Spinal cord (tissue), 10 donors: Measurements from ENCODE around the gene NDUFAF8. TPM values are rescaled to one million over a fixed set of nuclear protein-coding genes. Genes with fewer than 3 reads are reported as not detected.

Source experiments
- DNase-seq, 6 donors: peaks; one replicate each; pipeline versions ENCODE4 v3.0.0 to v3.0.0-alpha.2; 2013 to 2015; ENCODE audit warnings: low spot score in 6 of 6, low read depth in 4 of 6
- H3K27ac ChIP-seq: one replicate; pipeline ENCODE4 v1.5.1; 2013; ENCODE audit warnings: low read depth, low read length, control low read depth
- H3K27me3 ChIP-seq: one replicate; pipeline ENCODE4 v1.6.1; 2013; ENCODE audit warnings: low read length; ENCODE audit not compliant: control insufficient read depth, insufficient read depth
- H3K36me3 ChIP-seq: one replicate; pipeline ENCODE4 v1.6.1; 2013; ENCODE audit warnings: low read length; ENCODE audit not compliant: control insufficient read depth, insufficient read depth
- H3K4me1 ChIP-seq: one replicate; pipeline ENCODE4 v1.6.1; 2013; ENCODE audit warnings: low read length; ENCODE audit not compliant: control insufficient read depth, insufficient read depth
- H3K4me3 ChIP-seq: one replicate; pipeline ENCODE4 v1.5.1; 2013; ENCODE audit warnings: low read depth, low read length, control low read depth
- H3K9me3 ChIP-seq: one replicate; pipeline ENCODE4 v1.6.1; 2013; ENCODE audit warnings: low read length; ENCODE audit not compliant: control insufficient read depth, insufficient read depth
- WGBS: methylation state at CpG from one replicate; pipeline ENCODE4 v1.1.5; 2013; ENCODE audit warnings: missing lambda C conversion rate; ENCODE audit not compliant: insufficient coverage; 5-methylcytosine and 5-hydroxymethylcytosine counted together
- polyA plus RNA-seq, 2 donors: library from polyadenylated mRNA; unstranded; fragments of 120-200 nt; gene quantifications; one replicate each; pipeline ENCODE4 v1.2.1, GENCODE V29; 2013; ENCODE audit not compliant: insufficient read length in 2 of 2
- total RNA-seq, 2 donors: library from RNA; depleted of rRNA in 1 of 2; stranded (reverse); fragments of 120-200 nt in 1 of 2; fragments of >200 nt in 1 of 2; gene quantifications; one replicate each; pipeline versions ENCODE4 v1.2.3 to v1.2.4, GENCODE V29; 2013 to 2014
- donor health status: healthy.

Gene NDUFAF8
- total and polyA plus RNA-seq, 4 donors, result 9.4 to 87.6 (median 73.9) TPM

DNA sequence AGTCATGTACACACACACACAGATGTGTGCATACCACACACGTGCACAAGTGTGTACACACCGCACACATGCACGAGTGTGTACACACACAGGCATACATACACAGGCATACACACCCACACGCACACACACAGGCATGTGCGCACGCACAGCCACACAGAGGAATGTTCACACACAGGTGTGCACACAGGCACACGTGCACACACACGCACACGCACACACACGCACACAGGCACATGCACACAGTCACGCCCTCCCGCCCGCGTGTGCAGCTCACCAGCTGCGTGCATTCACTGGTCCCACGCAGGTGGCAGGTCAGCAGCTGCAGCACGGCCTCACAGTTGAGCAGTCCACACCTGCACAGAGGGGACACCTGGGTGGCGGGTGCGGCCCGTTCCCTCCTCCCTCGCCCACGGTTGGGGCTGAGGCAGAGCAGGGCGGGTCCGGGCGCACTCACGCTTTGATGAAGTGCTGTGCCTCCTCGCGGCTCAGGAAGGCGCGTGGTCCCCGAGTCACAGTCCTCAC lies 7.9 kb upstream of the NDUFAF8 start:
- Histone ChIP-seq H3K4me3 (no peak overlapping the region), H3K27ac (no peak overlapping the region), H3K27me3 (no peaks in the 10 kb centered on the region), H3K36me3 (peaks cover 78% of the 10 kb centered on the region), H3K4me1 (no peaks in the 10 kb centered on the region), H3K9me3 (no peaks in the 10 kb centered on the region)
- DNase-seq, result no peak
- 93% methylated on average over 31 of the region's 31 CpGs for WGBS

GRCh38 chr17:81231766-81232581 lies 7.1 kb upstream of the NDUFAF8 start:
- DNase-seq, result no peak
- H3K27ac ChIP-seq, result no peak overlapping the region
- H3K4me1 ChIP-seq, result peaks cover 5% of the 10 kb centered on the region
- no peaks in the 10 kb centered on the region for H3K27me3 ChIP-seq
- no peak overlapping the region for H3K4me3 ChIP-seq
- H3K36me3 ChIP-seq, result peaks cover 86% of the 10 kb centered on the region
- WGBS, result 95% methylated on average over 43 of the region's 43 CpGs
- H3K9me3 ChIP-seq, result no peaks in the 10 kb centered on the region

GRCh38 chr17:81232616-81233241 lies 6.4 kb upstream of the NDUFAF8 start:
- peaks cover 92% of the 10 kb centered on the region for H3K36me3 ChIP-seq
- H3K4me1 ChIP-seq, result peaks cover 12% of the 10 kb centered on the region
- 96% methylated on average over 17 of the region's 19 CpGs for WGBS
- H3K27me3 ChIP-seq, result no peaks in the 10 kb centered on the region
- DNase-seq, result no peak
- no peak overlapping the region for H3K27ac ChIP-seq
- H3K4me3 ChIP-seq, result no peak overlapping the region
- no peaks in the 10 kb centered on the region for H3K9me3 ChIP-seq

DNA sequence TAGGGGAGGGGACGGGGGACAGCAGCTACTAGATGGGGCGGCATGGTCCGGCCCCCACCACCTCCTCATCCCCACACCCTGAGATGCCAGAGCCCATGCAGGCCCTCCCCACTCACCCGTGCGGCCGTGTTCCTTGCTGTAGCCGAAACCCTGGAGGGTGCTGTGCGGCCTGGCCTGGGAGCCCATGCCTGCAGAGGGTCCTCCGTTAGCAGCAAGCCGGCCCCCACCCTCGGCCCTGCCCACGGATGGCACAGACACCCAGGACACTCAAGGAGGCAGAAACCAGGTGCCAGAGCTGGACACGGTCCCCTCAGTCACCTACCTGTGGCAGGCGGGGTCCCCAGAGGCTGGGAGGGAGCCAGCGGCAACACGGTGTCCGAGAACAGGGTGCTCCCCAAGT lies 5.8 kb upstream of the NDUFAF8 start:
- peaks cover 89% of the 10 kb centered on the region for H3K36me3 ChIP-seq
- H3K4me3 ChIP-seq, result no peak overlapping the region
- no peak for DNase-seq
- 95% methylated on average over 15 of the region's 17 CpGs for WGBS
- H3K4me1 ChIP-seq, result peaks cover 18% of the 10 kb centered on the region
- H3K9me3 ChIP-seq, result no peaks in the 10 kb centered on the region
- no peak overlapping the region for H3K27ac ChIP-seq
- no peaks in the 10 kb centered on the region for H3K27me3 ChIP-seq

DNA sequence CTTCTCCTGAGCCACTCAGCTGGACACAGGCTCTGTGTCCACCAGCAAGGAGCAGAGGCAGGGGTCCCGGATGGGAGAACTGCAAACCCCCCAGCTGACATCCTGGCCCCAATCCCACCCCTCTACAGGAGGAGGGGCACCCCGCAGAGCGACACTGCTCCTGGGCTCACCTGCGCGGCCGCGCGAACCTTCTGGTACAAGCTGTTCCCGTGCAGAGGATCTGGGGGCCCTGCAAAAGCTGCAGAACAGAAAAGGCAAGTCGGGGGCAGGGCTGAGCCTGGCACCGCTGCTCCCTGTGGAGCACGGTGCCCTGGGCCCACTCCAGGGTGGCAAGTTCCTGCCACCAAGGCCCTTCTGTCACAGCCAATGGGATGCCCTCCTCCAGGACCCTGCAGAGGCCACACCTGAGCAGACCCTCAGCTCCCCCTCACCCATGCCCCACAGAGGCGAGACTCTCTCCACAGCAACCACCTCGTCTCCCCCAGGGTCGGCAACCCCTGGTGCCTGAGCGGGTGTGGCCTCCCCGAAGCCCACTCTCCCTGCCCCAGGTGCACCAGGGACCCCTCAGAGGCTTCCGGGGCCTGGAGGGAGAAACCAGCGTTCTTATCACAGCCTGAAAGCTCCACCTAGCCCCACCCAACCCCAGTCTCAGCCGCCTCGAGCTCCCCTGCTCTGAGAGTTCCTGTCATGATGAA lies 5.2 kb upstream of the NDUFAF8 start:
- H3K27ac ChIP-seq, result no peak overlapping the region
- DNase-seq, result no peak
- no peaks in the 10 kb centered on the region for H3K9me3 ChIP-seq
- 95% methylated on average over 21 of the region's 21 CpGs for WGBS
- H3K27me3 ChIP-seq, result no peaks in the 10 kb centered on the region
- H3K4me1 ChIP-seq, result peaks cover 20% of the 10 kb centered on the region
- no peak overlapping the region for H3K4me3 ChIP-seq
- peaks cover 83% of the 10 kb centered on the region for H3K36me3 ChIP-seq

DNA sequence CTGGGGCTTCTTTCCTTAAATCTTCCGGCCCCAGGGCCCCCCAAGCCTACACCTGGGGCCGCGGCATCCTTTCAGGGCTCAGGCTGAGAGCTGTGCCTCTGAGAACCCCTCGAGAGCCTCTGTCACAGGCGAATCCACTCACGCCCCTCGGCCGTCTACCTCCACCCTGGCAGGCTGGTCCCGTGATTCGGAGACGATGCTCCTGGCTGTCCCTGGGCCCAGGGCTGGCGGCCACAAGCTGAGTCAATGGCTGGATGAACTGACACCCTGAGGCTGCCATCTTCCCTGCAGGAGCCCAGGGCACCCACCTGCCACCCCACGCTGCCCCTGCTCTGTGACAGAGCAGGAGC lies 4.6 kb upstream of the NDUFAF8 start:
- no peak overlapping the region for H3K27ac ChIP-seq
- H3K27me3 ChIP-seq, result no peaks in the 10 kb centered on the region
- 93% methylated on average over 13 of the region's 13 CpGs for WGBS
- H3K4me3 ChIP-seq, result no peak overlapping the region
- peaks cover 78% of the 10 kb centered on the region for H3K36me3 ChIP-seq
- no peak for DNase-seq
- H3K4me1 ChIP-seq, result peaks cover 20% of the 10 kb centered on the region
- no peaks in the 10 kb centered on the region for H3K9me3 ChIP-seq

DNA sequence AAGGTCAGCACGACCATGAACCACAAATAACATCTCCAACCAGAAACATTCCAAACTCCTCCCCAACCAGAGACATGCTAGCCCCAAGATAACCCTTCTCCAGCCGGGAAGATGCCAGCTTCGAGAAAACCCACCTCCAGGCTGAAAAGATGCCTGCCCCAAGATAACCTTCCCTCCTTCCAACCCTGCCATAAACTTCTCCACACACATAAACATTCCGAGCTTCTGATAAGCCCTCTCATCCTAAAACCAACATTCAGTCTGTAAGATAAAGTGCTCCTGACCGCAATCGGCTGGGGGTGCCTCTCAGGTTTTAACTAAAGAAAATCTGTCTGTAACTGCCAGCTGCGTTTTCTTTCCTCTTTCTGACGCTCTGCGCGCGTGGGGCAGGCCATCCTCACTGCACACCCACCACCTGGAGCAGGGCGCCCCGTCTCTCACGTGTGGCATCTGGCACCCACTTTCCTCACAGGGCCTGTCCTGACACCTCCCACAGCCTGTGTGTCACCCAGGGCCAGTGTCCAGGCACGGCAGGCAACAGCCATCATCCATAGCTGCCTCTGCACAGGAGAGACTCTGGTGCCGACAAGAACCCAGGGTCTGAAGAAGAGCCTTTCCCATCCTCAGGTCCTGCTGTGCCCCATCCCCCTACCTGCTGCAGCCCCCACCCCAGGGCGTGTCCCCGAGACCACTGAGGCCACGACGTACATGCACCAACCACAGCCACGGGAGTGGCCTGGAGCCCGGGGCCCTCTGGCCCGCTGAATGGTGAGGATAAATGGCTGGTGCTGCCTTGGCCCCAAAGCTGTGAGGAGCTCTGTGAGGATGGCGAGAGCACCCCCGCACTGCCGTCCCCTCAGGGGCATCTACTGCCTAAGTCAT lies 3.9 kb upstream of the NDUFAF8 start:
- Histone ChIP-seq H3K36me3 (peaks cover 71% of the 10 kb centered on the region), H3K4me1 (peaks cover 27% of the 10 kb centered on the region), H3K9me3 (no peaks in the 10 kb centered on the region), H3K27me3 (no peaks in the 10 kb centered on the region), H3K4me3 (no peak overlapping the region), H3K27ac (no peak overlapping the region)
- no peak for DNase-seq
- 95% methylated on average over 26 of the region's 26 CpGs for WGBS

DNA sequence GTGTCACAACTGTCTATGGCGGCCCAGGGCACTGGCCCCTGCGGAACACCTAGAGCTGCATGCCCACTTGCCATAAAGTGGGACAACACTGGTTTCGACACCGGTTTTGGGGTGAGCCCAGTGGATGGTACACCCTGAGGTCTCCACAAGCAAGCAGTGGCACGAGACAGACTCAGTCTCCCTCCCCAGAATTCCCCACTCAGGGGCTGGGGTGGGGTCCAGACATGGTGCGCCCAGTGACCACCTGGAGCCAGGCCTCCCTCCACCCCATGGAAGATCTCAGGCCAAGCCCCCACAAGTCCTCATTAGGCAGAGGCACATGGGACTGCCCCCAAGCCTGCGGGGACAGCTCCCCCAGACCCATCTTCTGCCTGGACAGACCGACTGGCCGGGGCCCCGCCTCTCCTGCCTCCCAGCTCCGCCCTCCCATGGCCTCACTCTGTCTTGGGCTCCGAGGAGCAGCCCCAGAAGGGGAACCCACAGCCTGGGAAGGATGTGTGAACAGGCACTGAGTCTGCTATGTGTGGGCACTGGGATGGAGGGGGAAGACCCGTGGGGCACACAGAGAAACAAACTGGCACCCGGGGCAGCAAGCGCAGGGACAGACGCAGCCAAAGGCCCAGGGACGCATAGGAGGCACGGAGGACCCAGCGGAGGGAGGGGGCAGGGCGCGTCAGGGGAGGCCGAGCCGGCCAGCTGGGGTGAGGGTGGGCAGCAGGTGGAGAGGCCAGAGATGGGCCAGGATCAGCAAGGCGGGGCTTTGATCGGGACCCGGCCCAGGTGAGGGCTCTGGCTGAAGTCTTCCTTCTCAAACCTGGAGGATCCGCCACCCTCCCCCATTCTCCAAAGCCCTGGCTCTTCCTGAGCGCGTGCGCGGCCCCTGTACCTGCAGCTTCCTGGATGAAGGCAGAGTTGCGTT lies 3.0 kb upstream of the NDUFAF8 start:
- Histone ChIP-seq H3K4me3 (no peak overlapping the region), H3K4me1 (peaks cover 35% of the 10 kb centered on the region), H3K9me3 (no peaks in the 10 kb centered on the region), H3K36me3 (peaks cover 71% of the 10 kb centered on the region), H3K27me3 (no peaks in the 10 kb centered on the region), H3K27ac (no peak overlapping the region)
- WGBS, result 92% methylated on average over 27 of the region's 32 CpGs
- DNase-seq, result no peak
